Measurements from ENCODE around the gene ALOX5AP. TPM values are rescaled to one million over a fixed set of nuclear protein-coding genes. Genes with fewer than 3 reads are reported as not detected.

Gene ALOX5AP
- polyA plus RNA-seq, 3 donors: 84.4 to 269 (median 220) TPM

- Histone ChIP-seq H3K4me1 (ENCODE audit: control insufficient read depth in 1 of 2, insufficient read depth in 2 of 2, low read length in 2 of 2) (peaks cover 52 to 53% of the 10 kb centered on the region in 2 donors), H4K20me1 (ENCODE audit: insufficient read depth, low read length) (no peaks in the 10 kb centered on the region), H3K9me3 (replicated peaks in 1 of 2; ENCODE audit: control insufficient read depth in 1 of 2, insufficient read depth in 1 of 2, low read length in 2 of 2) (no peaks in the 10 kb centered on the region), H3K27me3 (ENCODE audit: control insufficient read depth in 2 of 2, insufficient read depth in 2 of 2, low read length in 2 of 2) (no peaks in the 10 kb centered on the region), H2AFZ (ENCODE audit: insufficient read depth, low read depth, low read length, poor library complexity, severe bottlenecking) (no peak overlapping the region), H3K36me3 (replicated peaks in 1 of 2; ENCODE audit: control insufficient read depth in 1 of 2, insufficient read depth in 2 of 2, low read length in 2 of 2) (peaks cover 25 to 53% of the 10 kb centered on the region in 2 donors), H3K9ac (ENCODE audit: insufficient read depth, low read length, poor library complexity, severe bottlenecking) (no peak overlapping the region), H3K4me3 (replicated peaks in 1 of 3; ENCODE audit: low read depth in 2 of 3, low read length in 3 of 3) (no peak overlapping the region), H3K27ac (ENCODE audit: low read depth in 1 of 2, low read length in 2 of 2) (no peak overlapping the region), H3K79me2 (ENCODE audit: insufficient read depth, low read length) (peaks cover 43% of the 10 kb centered on the region), H3K4me2 (replicated peaks; ENCODE audit: extremely low read depth, low read length, poor library complexity, severe bottlenecking) (no peak overlapping the region)
- H3K27ac Mint-ChIP-seq: peak overlapping the region in 2 of 7 donors; percentile 22 to 63
- WGBS (ENCODE audit: insufficient coverage): 88% methylated on average over 2 of the region's 2 CpGs
- intact Hi-C loops (cut with micrococcal nuclease): loop anchor here in 1 of 2 donors (10.0 kb wide), 2 partner anchors 54 to 56 kb away; no protein-coding TSS in a partner anchor
- no peak for DNase-seq
- peaks cover 0 to 8% (median 3%) of the 10 kb centered on the region in 7 donors for H3K9me3 Mint-ChIP-seq
- H3K36me3 Mint-ChIP-seq: peaks cover 76 to 86% of the 10 kb centered on the region in 2 donors
- H3K4me3 Mint-ChIP-seq: no peak overlapping the region
- TF ChIP-seq CTCF (IDR thresholded peaks at IDR 0.05): no peak
- H3K4me1 Mint-ChIP-seq: peaks cover 49% of the 10 kb centered on the region
- H3K27me3 Mint-ChIP-seq (ENCODE audit: low read depth in 3 of 3): peaks cover 1 to 6% (median 4%) of the 10 kb centered on the region in 3 donors
These were observed 13.4 kb downstream of the ALOX5AP start for GRCh38 chr13:30748717-30749116.

DNA sequence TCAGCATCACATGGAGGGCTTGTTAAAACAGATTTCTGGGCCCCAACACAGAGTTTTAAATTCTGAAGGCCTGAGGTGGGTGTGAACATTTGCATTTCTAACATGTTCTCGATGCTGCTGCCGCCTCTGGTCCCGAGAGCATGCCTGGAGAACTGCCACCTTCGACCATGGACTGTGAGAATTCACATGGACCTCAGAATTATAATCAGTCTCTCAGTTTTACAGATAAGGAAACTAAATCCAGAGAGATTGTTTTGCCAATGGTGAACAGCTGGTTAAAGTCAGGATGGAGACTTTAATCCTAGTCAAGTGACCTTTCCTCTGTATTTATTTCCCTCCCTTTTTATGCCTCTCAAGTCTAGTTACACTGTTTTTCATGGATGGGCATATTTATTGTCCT, 14.7 kb downstream of the ALOX5AP start:
- TF ChIP-seq CTCF (IDR thresholded peaks at IDR 0.05): no peak
- peaks cover 1 to 6% (median 4%) of the 10 kb centered on the region in 3 donors for H3K27me3 Mint-ChIP-seq (ENCODE audit: low read depth in 3 of 3)
- Histone ChIP-seq H2AFZ (ENCODE audit: insufficient read depth, low read depth, low read length, poor library complexity, severe bottlenecking) (no peak overlapping the region), H3K27ac (ENCODE audit: low read depth in 1 of 2, low read length in 2 of 2) (no peak overlapping the region), H3K79me2 (ENCODE audit: insufficient read depth, low read length) (peaks cover 39% of the 10 kb centered on the region), H3K27me3 (ENCODE audit: control insufficient read depth in 2 of 2, insufficient read depth in 2 of 2, low read length in 2 of 2) (no peaks in the 10 kb centered on the region), H3K4me3 (replicated peaks in 1 of 3; ENCODE audit: low read depth in 2 of 3, low read length in 3 of 3) (no peak overlapping the region), H3K36me3 (replicated peaks in 1 of 2; ENCODE audit: control insufficient read depth in 1 of 2, insufficient read depth in 2 of 2, low read length in 2 of 2) (peaks cover 30 to 64% of the 10 kb centered on the region in 2 donors), H3K9me3 (replicated peaks in 1 of 2; ENCODE audit: control insufficient read depth in 1 of 2, insufficient read depth in 1 of 2, low read length in 2 of 2) (no peaks in the 10 kb centered on the region), H3K9ac (ENCODE audit: insufficient read depth, low read length, poor library complexity, severe bottlenecking) (no peak overlapping the region), H3K4me1 (ENCODE audit: control insufficient read depth in 1 of 2, insufficient read depth in 2 of 2, low read length in 2 of 2) (peaks cover 39 to 40% of the 10 kb centered on the region in 2 donors), H3K4me2 (replicated peaks; ENCODE audit: extremely low read depth, low read length, poor library complexity, severe bottlenecking) (no peak overlapping the region), H4K20me1 (ENCODE audit: insufficient read depth, low read length) (no peaks in the 10 kb centered on the region)
- no peak overlapping the region for H3K4me3 Mint-ChIP-seq
- no peak overlapping the region for H3K27ac Mint-ChIP-seq
- intact Hi-C loops (cut with micrococcal nuclease): no loop called here
- WGBS (ENCODE audit: insufficient coverage): 100% methylated on average over 3 of the region's 4 CpGs
- peaks cover 70 to 79% of the 10 kb centered on the region in 2 donors for H3K36me3 Mint-ChIP-seq
- peaks cover 0 to 8% (median 3%) of the 10 kb centered on the region in 7 donors for H3K9me3 Mint-ChIP-seq
- H3K4me1 Mint-ChIP-seq: peaks cover 35% of the 10 kb centered on the region
- no peak for DNase-seq
